SK-N-SH treated with all-trans-retinoic acid at 6 μM for 48 hours (cell line): Measurements from ENCODE around the gene OSBPL1A.

Experiments
- ATAC-seq: fragments of 200-7000 bp; cut with Tn5 transposase; 3 replicates; pipeline ENCODE4 v1.9.1; 2020; ENCODE audit warnings: mild to moderate bottlenecking, moderate library complexity
- ARNTL ChIP-seq: fragments of 450-650 bp; formaldehyde crosslinking; IDR thresholded peaks from 2 replicates; pipeline ENCODE4 v1.5.0; 2020; ENCODE audit warnings: low read depth, mild to moderate bottlenecking, moderate library complexity, borderline replicate concordance
- BACH2 ChIP-seq: fragments of 250-450 bp; sonication (Bioruptor Pico); IDR thresholded peaks from 2 replicates; pipeline ENCODE4 v1.9.0; 2021; ENCODE audit warnings: mild to moderate bottlenecking, borderline replicate concordance
- CSRNP3 ChIP-seq: fragments of 250-450 bp; sonication (Bioruptor Pico); IDR thresholded peaks from 2 replicates; pipeline ENCODE4 v1.5.1; 2021; ENCODE audit warnings: mild to moderate bottlenecking, moderate library complexity
- ESRRG ChIP-seq: fragments of 250-450 bp; sonication (Bioruptor Pico); IDR thresholded peaks from 2 replicates; pipeline ENCODE4 v1.6.1; 2021; ENCODE audit warnings: mild to moderate bottlenecking
- GLIS3 ChIP-seq: fragments of 250-450 bp; sonication (Bioruptor Pico); IDR thresholded peaks from 2 replicates; pipeline ENCODE4 v1.5.0; 2020; ENCODE audit warnings: mild to moderate bottlenecking, moderate library complexity
- ISL1 ChIP-seq: fragments of 250-450 bp; sonication (Bioruptor Pico); IDR thresholded peaks from 2 replicates; pipeline ENCODE4 v2.1.2; 2022; ENCODE audit warnings: mild to moderate bottlenecking, moderate library complexity
- OSR1 ChIP-seq: fragments of 250-450 bp; sonication (Bioruptor Pico); IDR thresholded peaks from 2 replicates; pipeline ENCODE4 v1.8.0; 2022; ENCODE audit warnings: moderate library complexity, mild to moderate bottlenecking, inconsistent platforms
- POU6F1 ChIP-seq: fragments of 250-450 bp; sonication (Bioruptor Pico); IDR thresholded peaks from 2 replicates; pipeline ENCODE4 v1.8.0; 2021; ENCODE audit warnings: low read depth, mild to moderate bottlenecking, moderate library complexity, borderline replicate concordance
- PPARA ChIP-seq: fragments of 250-450 bp; sonication (Bioruptor Pico); IDR thresholded peaks from 2 replicates; pipeline ENCODE4 v1.5.0; 2020; ENCODE audit warnings: mild to moderate bottlenecking, borderline replicate concordance
- RARB ChIP-seq: fragments of 250-450 bp; sonication (Bioruptor Pico); IDR thresholded peaks from 2 replicates; pipeline ENCODE4 v1.8.0; 2021; ENCODE audit warnings: mild to moderate bottlenecking, moderate library complexity
- SNAI2 ChIP-seq: fragments of 250-450 bp; sonication (Bioruptor Pico); IDR thresholded peaks from 2 replicates; pipeline ENCODE4 v1.5.0; 2020; ENCODE audit warnings: mild to moderate bottlenecking, moderate library complexity
- TCF4 ChIP-seq: fragments of 250-450 bp; sonication (Bioruptor Pico); IDR thresholded peaks from 2 replicates; pipeline ENCODE4 v1.8.0; 2021; ENCODE audit warnings: mild to moderate bottlenecking, moderate library complexity, borderline replicate concordance
- TOX ChIP-seq: fragments of 250-450 bp; sonication (Bioruptor Pico); IDR thresholded peaks from 2 replicates; pipeline ENCODE4 v1.8.0; 2021; ENCODE audit warnings: mild to moderate bottlenecking, moderate library complexity, borderline replicate concordance
- TSHZ2 ChIP-seq: fragments of 250-450 bp; sonication (Bioruptor Pico); IDR thresholded peaks from 2 replicates; pipeline ENCODE4 v1.5.0; 2020; ENCODE audit warnings: mild to moderate bottlenecking, moderate library complexity
- ZC3H10 ChIP-seq: fragments of 250-450 bp; sonication (Bioruptor Pico); IDR thresholded peaks from 2 replicates; pipeline ENCODE4 v1.5.1; 2021; ENCODE audit warnings: mild to moderate bottlenecking, moderate library complexity
- ZFP3 ChIP-seq: fragments of 250-450 bp; sonication (Bioruptor Pico); IDR thresholded peaks from 2 replicates; pipeline ENCODE4 v1.5.0; 2020; ENCODE audit warnings: mild to moderate bottlenecking, moderate library complexity
- ZFP30 ChIP-seq: fragments of 450-650 bp; formaldehyde crosslinking; IDR thresholded peaks from 2 replicates; pipeline ENCODE4 v1.5.0; 2022; ENCODE audit warnings: mild to moderate bottlenecking, moderate library complexity
- ZNF565 ChIP-seq: fragments of 450-650 bp; formaldehyde crosslinking; conservative IDR thresholded peaks from 2 replicates; pipeline ENCODE4 v1.5.0; 2020; ENCODE audit warnings: low read depth, mild to moderate bottlenecking, moderate library complexity
- ZNF70 ChIP-seq: fragments of 450-650 bp; formaldehyde crosslinking; IDR thresholded peaks from 2 replicates; pipeline ENCODE4 v1.5.0; 2020; ENCODE audit warnings: mild to moderate bottlenecking, moderate library complexity
- ZNF8 ChIP-seq: fragments of 450-650 bp; formaldehyde crosslinking; IDR thresholded peaks from 2 replicates; pipeline ENCODE4 v1.5.0; 2020; ENCODE audit warnings: mild to moderate bottlenecking, moderate library complexity

Gene OSBPL1A

GRCh38 chr18:24198461-24198860, 199.2 kb downstream of the OSBPL1A start:
- no peak for ATAC-seq
- TF ChIP-seq TOX (CRISPR knock-in tag): no peak
- TF ChIP-seq ZNF70 (CRISPR knock-in tag): no peak
- no peak for TF ChIP-seq ESRRG (CRISPR knock-in tag)
- TF ChIP-seq ZFP30: no peak
- no peak for TF ChIP-seq RARB (CRISPR knock-in tag)
- TF ChIP-seq TCF4 (CRISPR knock-in tag): no peak
- TF ChIP-seq CSRNP3 (CRISPR knock-in tag): no peak
- no peak for TF ChIP-seq ZNF565 (CRISPR knock-in tag)
- no peak for TF ChIP-seq ZNF8 (CRISPR knock-in tag)

GRCh38 chr18:24197412-24197811, 200.2 kb downstream of the OSBPL1A start:
- TF ChIP-seq TOX (CRISPR knock-in tag): no peak
- no peak for TF ChIP-seq ZFP3 (CRISPR knock-in tag)
- no peak for TF ChIP-seq GLIS3
- peak; percentile 83 for TF ChIP-seq ISL1 (CRISPR knock-in tag)
- peak; percentile 66 for TF ChIP-seq TCF4 (CRISPR knock-in tag)
- no peak for TF ChIP-seq SNAI2 (CRISPR knock-in tag)
- peak; percentile 54; the same call in 2 of the 3 replicates for ATAC-seq

GRCh38 chr18:24196764-24197163, 200.9 kb downstream of the OSBPL1A start:
- no peak for ATAC-seq
- no peak for TF ChIP-seq ISL1 (CRISPR knock-in tag)
- no peak for TF ChIP-seq OSR1 (CRISPR knock-in tag)
- TF ChIP-seq ARNTL (CRISPR knock-in tag): no peak
- TF ChIP-seq TCF4 (CRISPR knock-in tag): no peak
- no peak for TF ChIP-seq TSHZ2 (CRISPR knock-in tag)
- no peak for TF ChIP-seq PPARA (CRISPR knock-in tag)

- no peak for ATAC-seq
- TF ChIP-seq BACH2 (CRISPR knock-in tag) (no peak), RARB (CRISPR knock-in tag) (no peak)
- TF ChIP-seq, all 23 proteins: peak for 0
Observed at GRCh38 chr18:24195296-24196053, 202.1 kb downstream of the OSBPL1A start.

- TF ChIP-seq PPARA (CRISPR knock-in tag) (no peak), ISL1 (CRISPR knock-in tag) (peak; percentile 78)
- TF ChIP-seq, all 23 proteins: peak for 1
- ATAC-seq: peak; percentile 89
Observed at GRCh38 chr18:24190590-24190989, 207.0 kb downstream of the OSBPL1A start.

- no peak; the same call in 1 of the 3 replicates for ATAC-seq
- TF ChIP-seq PPARA (CRISPR knock-in tag) (no peak), ZNF8 (CRISPR knock-in tag) (no peak), RARB (CRISPR knock-in tag) (no peak), OSR1 (CRISPR knock-in tag) (no peak), CSRNP3 (CRISPR knock-in tag) (no peak), GLIS3 (no peak), ZC3H10 (no peak), TCF4 (CRISPR knock-in tag) (no peak), TOX (CRISPR knock-in tag) (no peak), BACH2 (CRISPR knock-in tag) (no peak), ZNF565 (CRISPR knock-in tag) (no peak), POU6F1 (CRISPR knock-in tag) (no peak)
Observed at GRCh38 chr18:24189664-24190346, 207.8 kb downstream of the OSBPL1A start.
